NCI-H1694 (cell line): ENCODE data around the gene TRPM3.
"Not testable (repeated sequence)": the region's sequence is repeated elsewhere in the genome, so short reads cannot be mapped to it uniquely, and the experiment has no call there.

Experiments
- DNase-seq: peaks from one replicate; lab custom pipeline; 2025; lab: John Stamatoyannopoulos, UW

TRPM3 gene

DNA sequence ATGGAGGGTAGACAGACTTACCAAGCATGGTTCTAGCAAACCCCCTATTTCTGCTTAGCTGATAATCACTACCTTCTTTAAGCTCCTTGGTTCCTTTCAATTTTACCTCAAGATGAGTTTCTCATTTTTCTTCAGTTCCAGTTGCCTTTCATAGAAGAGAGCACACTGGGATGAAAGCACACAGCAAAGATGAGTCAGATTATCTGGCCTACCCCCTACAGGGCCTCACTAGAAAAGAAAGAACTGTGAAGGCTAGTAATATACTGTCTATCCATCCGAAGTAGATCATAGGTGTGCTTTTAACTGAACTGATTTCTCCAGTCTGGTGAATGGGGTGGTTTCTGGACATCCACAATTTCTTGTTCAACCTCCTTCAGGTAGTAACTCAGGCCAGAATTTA, 122.5 kb downstream of the TRPM3 start:
- DNase-seq = no peak

- no peak for DNase-seq
Measured at GRCh38 chr9:70995511-70995910, 125.9 kb downstream of the TRPM3 start.

DNA sequence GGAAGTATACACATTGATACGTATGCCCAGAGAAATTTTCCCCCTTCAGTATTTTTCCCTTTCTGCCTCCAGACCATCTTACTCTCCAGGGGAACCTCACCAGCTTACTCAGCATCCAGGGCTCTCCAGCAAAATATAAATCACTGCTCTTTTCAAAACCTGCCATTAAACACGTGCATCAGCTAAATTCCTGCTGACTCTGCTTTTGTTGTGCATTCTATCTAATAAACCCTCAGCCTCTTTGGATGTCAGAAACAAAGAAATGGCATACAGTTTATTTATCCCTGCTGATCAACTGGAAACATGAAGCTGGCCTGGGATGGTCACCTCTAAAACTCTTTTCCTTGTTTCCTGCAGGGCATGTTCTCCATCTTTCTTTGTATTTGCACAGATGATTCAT, 126.8 kb downstream of the TRPM3 start:
- DNase-seq = no peak

GRCh38 chr9:70988551-70988950, 132.9 kb downstream of the TRPM3 start:
- DNase-seq = no peak

GRCh38 chr9:70987986-70988385, 133.4 kb downstream of the TRPM3 start:
- no peak for DNase-seq

DNA sequence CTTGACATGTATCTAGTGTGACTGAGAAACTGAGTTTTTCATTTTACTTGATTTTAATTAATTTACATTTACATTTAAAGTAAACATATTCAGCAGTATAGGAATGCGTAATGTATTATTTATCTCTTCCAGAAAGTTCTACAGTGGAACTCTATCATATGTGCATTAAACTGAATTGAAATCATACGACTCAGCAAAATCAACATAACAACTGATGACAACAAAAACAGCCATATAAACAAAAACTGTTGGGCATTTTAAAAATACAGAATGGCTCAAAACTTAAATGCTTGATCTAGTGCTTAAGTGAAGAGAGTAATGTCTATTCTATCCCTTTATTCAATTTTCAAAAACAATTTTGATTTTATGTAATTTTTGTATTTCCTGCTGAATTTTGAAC, 134.4 kb downstream of the TRPM3 start:
- no peak for DNase-seq

DNA sequence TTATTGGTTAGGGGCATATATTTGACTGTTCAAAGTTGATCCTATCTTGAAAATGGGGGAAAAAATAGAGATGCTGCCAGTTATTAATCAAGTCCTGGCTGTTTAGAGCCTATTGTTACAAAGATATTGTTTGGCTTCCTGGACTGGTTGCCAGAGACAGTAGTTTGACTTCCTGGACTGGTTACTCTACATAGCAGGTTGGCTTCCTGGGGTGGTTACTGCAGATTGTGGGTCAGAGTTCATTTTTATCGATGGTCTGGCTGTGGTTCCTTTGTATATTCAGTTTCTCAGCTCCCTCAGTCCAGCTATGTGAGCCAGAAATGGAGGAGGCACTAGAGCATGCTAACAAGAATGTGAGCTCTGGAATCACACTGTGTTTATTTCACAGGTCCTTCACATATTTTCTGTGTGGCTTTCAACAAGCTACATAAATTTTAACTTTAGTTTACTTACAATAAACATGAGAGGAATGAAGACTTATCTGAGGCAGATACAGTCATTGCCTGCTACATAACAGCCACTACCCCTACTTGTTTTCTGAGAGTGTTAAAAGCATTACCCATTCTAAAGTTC, 137.6 kb downstream of the TRPM3 start:
- DNase-seq = no peak

GRCh38 chr9:70981312-70981711, 140.1 kb downstream of the TRPM3 start:
- no peak for DNase-seq

GRCh38 chr9:70979966-70980365, 141.5 kb downstream of the TRPM3 start:
- no peak for DNase-seq

GRCh38 chr9:70978085-70978484, 143.3 kb downstream of the TRPM3 start:
- no peak for DNase-seq

GRCh38 chr9:70975821-70976220, 145.6 kb downstream of the TRPM3 start:
- DNase-seq = no peak

GRCh38 chr9:70971723-70972122, 149.7 kb downstream of the TRPM3 start:
- DNase-seq = no peak

GRCh38 chr9:70966380-70966779, 155.0 kb downstream of the TRPM3 start:
- not testable (repeated sequence) for DNase-seq

- DNase-seq = no peak
Measured at GRCh38 chr9:70964861-70965260, 156.6 kb downstream of the TRPM3 start.

GRCh38 chr9:70963554-70963953, 157.9 kb downstream of the TRPM3 start:
- no peak for DNase-seq

DNA sequence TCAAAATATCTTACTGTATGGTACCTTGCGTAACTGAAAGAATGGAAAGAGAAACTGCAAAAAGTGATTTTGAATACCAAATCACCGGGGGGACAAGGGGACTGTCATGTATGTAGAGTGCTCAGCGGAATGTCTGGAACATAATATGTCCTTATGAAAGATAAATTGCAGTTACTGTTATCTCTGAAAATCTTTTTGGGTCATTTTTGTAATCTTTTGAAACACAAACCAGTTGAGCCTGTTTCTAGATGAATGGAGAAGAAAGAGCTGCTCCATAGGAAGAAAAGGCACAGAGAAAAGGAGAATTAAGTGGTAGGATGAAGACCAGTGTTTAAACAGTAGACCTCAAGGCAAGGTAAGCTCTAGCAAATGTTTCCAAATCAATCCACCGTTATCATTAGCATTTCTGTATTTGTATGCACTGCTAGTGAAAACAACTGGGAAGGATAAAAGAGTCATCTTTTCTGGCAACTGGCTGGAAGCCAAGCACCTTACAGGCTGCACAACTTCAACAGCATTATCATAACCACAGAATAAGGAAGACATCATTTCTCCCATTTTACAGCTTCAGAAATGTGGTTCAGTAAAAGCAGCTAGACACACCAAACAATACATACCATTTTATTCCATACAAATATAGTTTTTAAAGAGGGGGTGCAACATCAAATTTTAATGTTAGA, 158.5 kb downstream of the TRPM3 start:
- no peak for DNase-seq

GRCh38 chr9:70959366-70959765, 162.1 kb downstream of the TRPM3 start:
- DNase-seq = no peak

DNA sequence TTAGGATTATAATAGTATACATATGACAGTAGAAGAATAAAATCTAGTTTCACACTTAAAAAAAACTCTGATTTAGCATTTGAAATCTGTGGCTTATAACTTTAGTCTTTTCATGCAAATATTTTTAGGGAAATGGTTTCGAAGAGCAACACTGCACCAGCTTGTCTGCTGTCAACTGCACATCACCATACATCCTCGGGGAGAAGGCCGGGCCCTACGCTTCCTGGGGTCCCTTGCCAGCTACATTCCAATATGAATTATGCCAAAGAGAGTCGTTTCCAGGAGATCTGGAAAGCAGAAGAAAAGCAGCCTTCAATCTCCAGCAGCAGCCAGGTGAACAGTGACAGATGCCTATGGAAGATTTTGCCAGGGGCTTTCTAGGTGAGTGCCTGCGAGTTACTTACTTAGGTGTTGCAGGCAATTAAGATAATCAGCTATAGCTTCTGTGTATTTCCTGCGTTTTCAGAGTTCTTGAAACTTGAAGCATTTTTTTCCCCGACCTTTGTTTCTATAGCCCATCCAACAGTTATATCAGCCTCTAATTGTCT, 166.8 kb downstream of the TRPM3 start:
- no peak for DNase-seq

DNA sequence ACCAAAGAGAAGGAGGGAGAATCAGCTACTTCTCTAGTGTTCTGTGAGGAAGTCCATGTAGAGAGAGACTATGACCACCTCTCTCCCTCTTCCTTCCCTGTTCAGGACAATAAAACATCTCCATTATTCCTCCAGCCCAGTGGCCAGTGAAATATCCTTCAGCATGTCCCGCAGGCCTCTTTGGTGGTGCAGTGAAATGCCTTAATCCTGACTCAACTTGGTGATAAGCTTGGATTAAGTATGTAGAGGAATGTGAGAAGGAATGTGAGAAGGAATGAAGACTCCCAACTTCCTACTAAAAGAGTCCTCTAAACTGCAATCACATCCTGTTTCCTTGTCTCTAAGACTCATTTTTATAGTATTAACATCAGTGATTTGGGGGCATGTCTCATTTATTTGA, 167.3 kb downstream of the TRPM3 start:
- DNase-seq = no peak

GRCh38 chr9:70951749-70952727, 169.4 kb downstream of the TRPM3 start:
- no peak for DNase-seq

- DNase-seq = no peak
Measured at GRCh38 chr9:70950270-70950669, 171.2 kb downstream of the TRPM3 start.

GRCh38 chr9:70949239-70949638, 172.2 kb downstream of the TRPM3 start:
- no peak for DNase-seq

GRCh38 chr9:70948744-70949143, 172.7 kb downstream of the TRPM3 start:
- no peak for DNase-seq
